Sigmoid colon (tissue), 4 donors: ENCODE results near the gene TLCD2.

Experiments
- CTCF ChIP-seq, 4 experiments: fragments of 450-650 bp in 3 of 4; fragments of 200-600 bp in 1 of 4; IDR thresholded peaks; one replicate each; pipeline ENCODE4 v1.5.1; 2016 to 2019; ENCODE audit warnings: antibody characterized with exemption in 4 of 4, mild to moderate bottlenecking in 3 of 4, moderate library complexity in 2 of 4
- EP300 ChIP-seq, 4 donors: sonication (generic); formaldehyde crosslinking; IDR thresholded peaks; one replicate each; pipeline ENCODE4 v1.6.1; 2017; ENCODE audit warnings: antibody characterized with exemption in 4 of 4
- POLR2A ChIP-seq, 2 donors: fragments of 450-650 bp; IDR thresholded peaks; one replicate each; pipeline ENCODE4 v1.6.1; 2016; ENCODE audit warnings: antibody characterized with exemption in 2 of 2, mild to moderate bottlenecking in 2 of 2, moderate library complexity in 2 of 2

GRCh38 chr17:1709971-1710806, at the start of gene TLCD2:
- TF ChIP-seq CTCF (IDR thresholded peaks at IDR 0.05) = no peak
- no peak for TF ChIP-seq EP300 (IDR thresholded peaks at IDR 0.05)
- TF ChIP-seq POLR2A (IDR thresholded peaks at IDR 0.05) = peak; percentile 27 to 58
